Inflammatory macrophage treated with lipopolysaccharide for 1 hour (primary cell): ENCODE data around the gene FOXO3.

Experiments
- DNase-seq, 2 donors: peaks; one replicate each; pipeline ENCODE4 v3.0.0-alpha.2; 2020 to 2022

FOXO3 gene

GRCh38 chr6:108689272-108690161 lies 128.8 kb downstream of the FOXO3 start:
- DNase-seq, result peak; percentile 19 to 53

GRCh38 chr6:108690326-108691049 lies 129.8 kb downstream of the FOXO3 start:
- no peak for DNase-seq

DNA sequence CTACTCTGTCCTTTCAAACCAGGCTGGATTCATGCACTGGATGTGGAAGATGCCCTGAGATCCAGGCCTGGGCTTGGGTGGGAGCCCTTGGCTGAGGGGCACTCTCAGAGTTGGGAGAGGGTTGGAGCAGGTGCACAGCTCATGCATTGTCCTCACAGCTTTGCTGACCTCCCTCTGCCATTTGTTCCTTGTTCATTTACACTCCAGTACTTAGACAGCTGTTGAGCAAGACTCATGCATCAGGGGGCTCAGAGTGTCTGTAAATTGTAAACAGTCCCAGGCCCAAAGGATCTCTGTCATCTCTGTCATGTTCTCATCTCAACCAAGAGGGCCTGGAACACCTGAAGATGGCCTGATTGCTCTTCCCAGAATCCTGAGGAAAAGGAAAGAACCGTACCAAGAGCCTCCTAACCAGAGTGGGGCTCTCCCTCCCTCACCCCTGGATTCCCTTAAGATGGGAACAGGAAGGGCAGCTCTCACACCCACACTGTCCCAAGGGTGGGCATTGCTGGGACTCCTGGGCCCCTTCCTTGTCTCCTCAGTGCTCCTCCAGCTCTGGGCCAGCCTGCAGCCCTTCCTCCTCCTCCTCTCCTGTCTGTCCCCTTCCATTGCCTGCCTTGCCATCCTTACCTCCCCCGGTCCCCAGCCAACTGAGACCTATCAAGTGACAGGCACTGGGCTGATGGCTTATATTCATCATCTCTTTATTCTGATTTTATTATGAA lies 132.9 kb downstream of the FOXO3 start:
- DNase-seq, result no peak

- DNase-seq, result no peak
Measured at GRCh38 chr6:108694816-108695215, 134.1 kb downstream of the FOXO3 start.

DNA sequence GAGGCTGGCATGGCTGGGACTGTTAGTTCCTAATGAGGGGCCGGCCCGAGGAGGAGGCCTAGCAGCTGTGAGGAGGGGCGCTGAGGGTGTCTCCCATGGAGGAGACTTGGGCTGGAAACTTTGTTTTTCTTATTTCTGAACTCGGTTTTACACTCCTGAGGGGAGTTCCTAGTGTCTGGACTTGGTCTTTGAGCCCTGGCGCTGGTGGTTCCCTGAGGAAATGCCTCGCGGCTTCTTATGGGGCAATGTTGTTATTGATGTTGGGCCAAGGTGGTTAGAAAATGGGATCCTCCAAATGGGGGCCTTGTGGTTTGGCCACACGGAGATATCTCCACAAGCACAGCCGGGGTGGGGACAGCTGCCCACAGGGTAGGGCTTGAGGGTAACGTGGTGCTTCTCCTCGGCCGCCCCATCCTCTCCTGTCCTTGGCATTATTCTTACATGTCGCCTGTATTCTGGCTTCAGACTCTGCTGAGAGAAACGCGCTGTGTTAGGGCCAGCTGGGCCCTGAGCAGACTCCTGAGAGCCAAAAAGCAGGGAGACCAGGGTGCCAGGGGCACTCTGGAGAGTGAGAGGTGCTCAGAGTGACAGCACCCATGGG lies 136.9 kb downstream of the FOXO3 start:
- no peak for DNase-seq

DNA sequence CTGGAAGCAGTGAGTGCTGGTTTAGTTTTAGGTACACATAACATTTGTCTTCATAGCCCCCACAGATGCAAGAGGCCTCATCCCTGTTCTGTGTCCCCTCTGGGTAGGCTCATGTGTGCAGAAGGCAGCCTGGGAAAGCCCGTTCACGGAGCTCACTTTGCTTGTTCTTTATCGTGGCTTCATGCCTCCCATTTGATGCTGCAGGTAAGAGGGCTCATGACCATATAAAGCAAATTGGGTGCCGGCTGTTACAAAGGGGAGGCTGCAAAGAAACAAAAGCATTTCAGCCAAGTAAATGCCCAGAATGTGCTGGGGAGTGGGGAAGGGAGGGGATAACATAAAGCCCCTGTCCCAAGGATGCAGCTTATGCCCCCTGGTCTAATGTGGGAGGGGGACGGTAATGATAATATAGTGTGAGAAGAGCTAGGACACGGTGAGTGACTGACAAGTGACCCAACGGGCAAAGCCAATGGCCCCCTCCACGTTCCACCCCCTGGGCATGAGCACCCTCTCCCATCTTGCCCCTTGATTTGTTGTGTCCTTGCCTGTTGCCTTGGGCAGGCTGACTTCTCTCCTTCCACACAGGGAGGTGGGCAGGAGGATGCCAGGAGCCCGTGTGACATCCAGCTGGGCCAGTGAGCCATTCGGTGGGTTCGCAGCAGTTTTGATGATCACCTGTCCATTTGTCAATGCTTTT lies 138.0 kb downstream of the FOXO3 start:
- DNase-seq, result no peak

DNA sequence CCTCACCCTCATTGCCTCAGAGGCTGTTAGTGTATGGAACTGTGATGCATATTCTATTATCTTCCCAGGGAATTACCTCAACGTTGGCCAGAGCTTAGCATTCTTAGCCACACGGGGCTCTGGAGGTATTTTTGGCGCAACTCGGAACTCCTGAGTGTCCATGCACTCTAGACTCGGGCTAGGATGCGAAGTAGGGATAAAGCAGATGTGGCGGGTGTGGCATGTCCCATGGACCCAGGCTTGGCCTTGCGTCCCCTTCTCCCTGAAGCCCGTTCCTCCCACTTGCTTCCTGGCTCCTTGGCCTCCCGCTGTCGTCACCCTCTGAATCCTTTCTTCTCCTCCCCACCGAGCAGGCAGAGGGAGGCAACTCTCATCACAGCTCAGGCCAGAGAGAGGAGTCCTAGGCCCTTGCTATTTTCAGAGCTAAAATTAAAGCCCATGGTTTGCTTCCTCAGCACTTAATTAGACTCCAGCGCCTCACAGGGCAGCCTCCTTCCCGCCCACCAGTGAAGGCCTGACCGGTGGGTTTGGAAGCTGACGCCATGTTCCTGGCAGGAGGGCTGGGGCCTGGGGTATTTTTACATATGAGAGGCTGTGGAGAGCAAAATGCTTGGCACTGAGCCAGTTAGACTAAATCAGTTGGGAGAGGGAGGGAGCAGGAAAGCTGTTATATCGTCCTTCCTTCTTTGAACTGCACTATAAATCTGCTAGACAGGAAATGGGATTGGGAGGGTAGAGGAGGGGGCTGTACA lies 138.7 kb downstream of the FOXO3 start:
- no peak for DNase-seq

GRCh38 chr6:108702106-108702851 lies 141.6 kb downstream of the FOXO3 start:
- DNase-seq, result no peak

DNA sequence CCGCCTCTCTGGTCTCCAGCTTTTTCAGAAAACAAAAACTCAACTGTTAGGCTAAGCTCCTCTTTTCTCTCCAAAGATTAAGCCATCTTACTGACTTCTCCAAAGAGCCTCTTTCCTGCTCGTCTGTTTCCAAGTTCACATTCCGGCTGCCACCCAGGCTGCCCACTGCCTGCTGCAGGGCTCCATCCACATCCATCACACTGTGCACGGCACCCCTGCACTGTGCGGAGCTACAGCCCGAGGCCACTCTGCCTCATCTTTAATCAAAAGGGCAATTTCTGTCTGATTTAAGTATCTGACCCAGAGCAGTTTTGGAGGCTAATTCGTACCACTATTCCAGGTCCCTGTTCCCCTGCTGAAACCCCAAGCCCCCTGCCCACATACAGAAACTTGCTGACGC lies 145.9 kb downstream of the FOXO3 start:
- no peak for DNase-seq

GRCh38 chr6:108707328-108707976 lies 146.7 kb downstream of the FOXO3 start:
- DNase-seq, result no peak

- DNase-seq, result no peak
Measured at GRCh38 chr6:108710030-108710429, 149.3 kb downstream of the FOXO3 start.

DNA sequence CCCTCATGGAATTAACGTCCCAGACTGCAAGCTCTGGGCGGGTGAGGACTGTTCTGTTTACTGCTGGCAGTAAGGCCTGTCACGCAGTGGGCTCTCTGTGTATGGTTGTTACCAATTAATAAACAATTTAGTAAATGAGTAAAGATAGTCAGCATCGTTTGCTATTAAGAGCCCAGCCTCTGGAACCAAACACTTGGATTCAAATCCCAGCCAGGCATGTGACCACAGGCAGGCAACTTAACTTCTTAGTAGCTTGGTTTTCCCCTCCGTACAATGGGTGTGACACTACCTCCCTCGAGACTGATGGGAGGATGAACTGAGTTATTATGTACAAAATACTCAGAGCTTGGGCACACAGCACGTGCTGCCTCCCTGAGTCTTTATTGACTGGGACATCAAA lies 149.8 kb downstream of the FOXO3 start:
- DNase-seq, result no peak

DNA sequence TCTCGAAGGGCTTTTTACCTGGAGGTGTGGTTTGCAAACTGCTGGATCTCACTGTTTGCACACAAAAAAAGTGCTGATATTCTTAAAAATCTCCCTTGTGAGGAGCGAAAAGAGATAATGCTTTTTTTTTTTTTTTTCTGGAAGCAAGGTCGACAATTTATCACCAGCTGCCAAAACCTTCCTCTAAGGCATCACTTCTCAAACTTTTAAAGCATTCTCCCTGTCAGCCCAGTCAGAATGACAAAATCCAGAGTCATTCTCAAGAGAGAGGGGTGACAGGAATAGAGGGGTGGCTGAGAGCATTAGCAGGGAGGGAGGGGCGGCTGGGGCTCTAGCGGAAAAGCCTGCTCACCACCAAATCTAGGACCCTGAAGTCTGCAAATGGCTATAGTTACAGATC lies 150.4 kb downstream of the FOXO3 start:
- DNase-seq, result no peak

- no peak for DNase-seq
Measured at GRCh38 chr6:108711826-108712225, 151.1 kb downstream of the FOXO3 start.

- no peak for DNase-seq
Measured at GRCh38 chr6:108712946-108713345, 152.2 kb downstream of the FOXO3 start.

DNA sequence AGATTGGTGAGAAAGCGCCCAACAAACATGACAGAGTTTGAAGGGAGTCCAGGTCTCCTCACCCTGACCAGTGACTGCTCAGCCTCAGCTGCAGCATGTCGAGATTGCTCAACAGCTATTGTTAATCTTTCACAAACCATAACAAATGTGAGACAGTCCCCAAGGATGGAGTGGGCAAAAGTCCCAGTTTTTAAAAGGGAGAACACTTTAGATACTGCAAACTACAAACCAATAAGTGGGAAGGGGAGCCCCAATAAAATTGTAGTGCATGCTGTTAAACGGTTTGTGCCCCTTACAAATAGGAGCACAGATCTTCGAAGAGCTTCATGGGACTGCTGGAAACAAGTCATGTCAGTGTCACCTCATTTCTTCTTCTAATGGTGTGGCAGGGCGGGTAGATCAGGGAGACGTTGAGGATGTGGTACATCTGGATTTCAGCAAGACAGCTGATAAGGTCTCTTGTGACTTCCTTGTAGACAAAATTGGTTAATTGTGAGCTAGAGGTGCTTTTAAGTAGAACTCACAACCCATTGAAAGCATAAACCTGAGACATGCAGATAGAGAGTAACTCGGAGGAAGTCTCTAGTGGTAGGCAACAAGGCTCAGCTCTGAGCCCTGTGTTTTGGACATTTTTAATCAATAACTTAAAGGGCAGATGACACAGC lies 153.5 kb downstream of the FOXO3 start:
- DNase-seq, result no peak

DNA sequence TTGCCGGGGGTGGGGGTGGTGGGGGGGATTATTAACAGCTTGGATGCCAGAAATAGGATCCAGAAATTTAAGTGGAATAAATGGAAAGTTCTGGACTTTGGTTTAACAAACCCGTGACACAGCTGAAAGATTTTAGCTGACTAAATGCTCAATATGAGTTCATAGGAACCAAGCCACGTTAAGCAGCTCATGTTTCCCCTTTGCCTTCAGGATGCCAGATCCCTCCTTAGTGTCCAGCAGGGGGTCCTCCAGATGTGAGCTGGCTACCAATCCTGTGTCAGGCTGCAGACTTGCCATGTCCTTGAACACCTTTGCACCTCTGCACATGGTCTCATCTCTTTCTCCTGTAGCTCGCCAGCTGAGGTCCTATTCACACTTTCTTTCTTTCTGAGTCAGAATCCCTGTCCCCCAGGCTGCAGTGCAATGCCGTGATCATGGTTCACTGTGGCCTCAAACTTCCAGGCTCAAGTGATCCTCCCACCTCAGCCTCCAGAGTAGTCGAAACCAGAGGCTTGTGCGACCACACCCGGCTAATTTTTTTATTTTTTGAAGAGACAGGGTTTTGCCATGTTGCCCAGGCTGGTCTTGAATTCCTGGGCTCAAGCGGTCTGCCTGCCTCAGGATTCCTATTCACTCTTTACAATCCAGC lies 154.2 kb downstream of the FOXO3 start:
- no peak for DNase-seq

DNA sequence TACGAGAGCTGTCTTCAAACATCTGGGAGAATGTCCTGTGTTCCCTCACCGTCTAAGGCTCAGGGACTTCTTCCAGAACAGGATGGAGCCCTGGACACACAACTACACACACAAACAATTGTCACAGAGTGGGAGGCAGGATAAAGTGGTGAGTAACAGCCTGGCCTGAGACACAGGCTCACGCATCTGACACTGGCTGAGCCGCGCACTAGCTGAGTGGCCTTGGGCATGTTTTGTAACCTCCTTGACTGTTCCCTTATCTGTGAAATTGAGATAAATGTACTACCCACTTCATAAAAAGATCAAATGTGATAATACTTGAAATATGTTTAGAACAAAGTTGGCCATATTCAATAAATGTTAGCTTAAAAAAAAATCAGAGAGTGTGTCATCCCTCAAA lies 155.1 kb downstream of the FOXO3 start:
- no peak for DNase-seq
